Measurements from ENCODE around the gene SAMD11. TPM values are rescaled to one million over a fixed set of nuclear protein-coding genes. Genes with fewer than 3 reads are reported as not detected.

SAMD11 gene
- total RNA-seq, 2 donors from 2014 or later = 2.1 to 2.3 TPM

DNA sequence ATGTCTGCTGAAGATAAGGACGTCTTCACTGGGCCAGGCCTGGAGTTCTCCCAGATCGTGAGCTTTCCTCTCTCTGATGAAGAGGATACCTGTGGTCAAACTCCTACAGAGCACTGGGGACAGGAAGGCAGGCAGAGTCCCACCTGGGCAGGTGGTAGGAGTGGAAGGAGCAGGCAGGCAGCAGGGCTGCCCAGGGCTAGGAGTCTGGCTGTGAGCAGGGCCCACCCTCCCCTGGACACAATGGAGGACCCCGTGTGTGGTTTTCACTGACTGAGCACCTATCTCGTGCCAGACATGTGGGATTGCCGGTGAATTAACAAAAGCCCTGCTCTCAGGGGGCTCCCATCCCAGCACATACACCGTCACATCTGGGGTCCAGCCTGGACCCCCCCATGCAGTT lies 4.9 kb upstream of the SAMD11 start:
- WGBS, 2 donors = 45 to 68% methylated on average over 2 to 6 of the region's 6 CpGs
- H3K36me3 ChIP-seq (replicated peaks in 1 of 2; ENCODE audit: insufficient read depth in 1 of 2, low read depth in 2 of 2) = no peaks in the 10 kb centered on the region
- no peak for DNase-seq
- no peak for TF ChIP-seq POLR2A (IDR thresholded peaks at IDR 0.05)
- TF ChIP-seq, protein P1, sequence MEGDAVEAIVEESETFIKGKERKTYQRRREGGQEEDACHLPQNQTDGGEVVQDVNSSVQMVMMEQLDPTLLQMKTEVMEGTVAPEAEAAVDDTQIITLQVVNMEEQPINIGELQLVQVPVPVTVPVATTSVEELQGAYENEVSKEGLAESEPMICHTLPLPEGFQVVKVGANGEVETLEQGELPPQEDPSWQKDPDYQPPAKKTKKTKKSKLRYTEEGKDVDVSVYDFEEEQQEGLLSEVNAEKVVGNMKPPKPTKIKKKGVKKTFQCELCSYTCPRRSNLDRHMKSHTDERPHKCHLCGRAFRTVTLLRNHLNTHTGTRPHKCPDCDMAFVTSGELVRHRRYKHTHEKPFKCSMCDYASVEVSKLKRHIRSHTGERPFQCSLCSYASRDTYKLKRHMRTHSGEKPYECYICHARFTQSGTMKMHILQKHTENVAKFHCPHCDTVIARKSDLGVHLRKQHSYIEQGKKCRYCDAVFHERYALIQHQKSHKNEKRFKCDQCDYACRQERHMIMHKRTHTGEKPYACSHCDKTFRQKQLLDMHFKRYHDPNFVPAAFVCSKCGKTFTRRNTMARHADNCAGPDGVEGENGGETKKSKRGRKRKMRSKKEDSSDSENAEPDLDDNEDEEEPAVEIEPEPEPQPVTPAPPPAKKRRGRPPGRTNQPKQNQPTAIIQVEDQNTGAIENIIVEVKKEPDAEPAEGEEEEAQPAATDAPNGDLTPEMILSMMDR (IDR thresholded peaks at IDR 0.05) = no peak
- H3K27me3 ChIP-seq = no peaks in the 10 kb centered on the region
- H3K4me1 ChIP-seq = peaks cover 45% of the 10 kb centered on the region
- no peak overlapping the region for H3K27ac ChIP-seq
- no peak overlapping the region for H3K4me3 ChIP-seq
- no peaks in the 10 kb centered on the region for H3K9me3 ChIP-seq
- no peak for ATAC-seq
- intact Hi-C loops (cut with DNase I) = no loop called here

DNA sequence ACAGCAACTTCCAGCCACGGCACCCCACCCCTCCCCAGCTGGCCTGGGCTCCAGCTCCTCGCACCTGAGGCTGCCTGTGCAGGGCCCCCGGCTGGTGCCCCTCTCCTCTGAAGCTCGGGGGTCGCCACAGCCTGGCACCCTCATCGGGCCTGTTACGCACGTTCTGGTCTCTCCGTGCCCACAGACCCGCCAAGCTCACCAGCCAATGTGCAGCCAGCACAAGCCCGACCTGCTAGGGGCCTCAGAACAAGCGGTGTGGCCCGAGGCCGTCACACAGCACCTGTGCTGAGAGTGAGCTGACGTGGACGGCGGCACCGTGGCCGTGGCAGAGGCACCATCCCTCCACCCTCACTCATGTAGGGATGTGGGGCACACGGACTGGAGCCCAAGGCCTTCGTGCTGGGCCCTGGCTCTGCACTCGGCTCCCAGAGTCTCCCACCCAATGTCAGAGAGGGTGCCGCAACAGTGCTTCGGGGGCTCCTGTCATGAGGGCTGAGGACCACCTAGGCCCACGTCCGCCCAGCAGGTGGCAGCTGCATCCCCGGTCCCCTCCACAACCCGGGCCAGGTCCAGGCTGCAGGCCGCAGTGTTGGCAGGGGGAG lies 4.4 kb upstream of the SAMD11 start:
- 58 to 68% methylated on average over 23 to 29 of the region's 29 CpGs for WGBS, 2 donors
- Histone ChIP-seq H3K9me3 (no peaks in the 10 kb centered on the region), H3K27ac (no peak overlapping the region), H3K4me1 (peaks cover 50% of the 10 kb centered on the region), H3K36me3 (replicated peaks in 1 of 2; ENCODE audit: insufficient read depth in 1 of 2, low read depth in 2 of 2) (no peaks in the 10 kb centered on the region), H3K27me3 (peaks cover 0 to 2% of the 10 kb centered on the region in 2 donors), H3K4me3 (no peak overlapping the region)
- no peak for TF ChIP-seq POLR2A (IDR thresholded peaks at IDR 0.05)
- TF ChIP-seq, protein P1 (IDR thresholded peaks at IDR 0.05) = no peak
- DNase-seq (peak in 1 of 4 donors; percentile 8), ATAC-seq (no peak)
- intact Hi-C loops (cut with DNase I) = no loop called here

DNA sequence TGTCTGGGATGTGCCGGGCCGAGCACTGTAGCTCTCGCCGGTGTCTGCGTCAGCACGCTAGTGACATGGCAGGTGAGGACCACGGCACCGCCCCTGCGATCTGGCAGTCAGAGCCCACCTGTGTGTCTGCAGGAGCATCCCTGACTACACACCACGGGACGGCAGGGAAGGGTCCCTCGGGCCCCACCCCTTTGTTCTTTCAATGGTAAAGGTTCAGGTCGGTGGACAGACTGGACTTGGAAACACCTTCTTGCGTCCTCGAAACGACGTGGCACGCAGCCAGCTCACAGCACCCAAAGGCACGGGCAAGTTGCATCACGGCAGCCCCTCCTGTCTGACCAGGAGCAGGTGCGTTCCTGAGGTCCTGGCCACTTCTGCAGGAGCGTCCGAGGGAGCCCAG lies 3.7 kb upstream of the SAMD11 start:
- no peak overlapping the region for H3K27ac ChIP-seq
- peaks cover 56% of the 10 kb centered on the region for H3K4me1 ChIP-seq
- H3K27me3 ChIP-seq = peaks cover 0 to 7% of the 10 kb centered on the region in 2 donors
- H3K4me3 ChIP-seq = no peak overlapping the region
- WGBS, 2 donors = 28 to 60% methylated on average over 2 to 22 of the region's 23 CpGs
- DNase-seq (peak in 2 of 4 donors; percentile 49 to 51), ATAC-seq (no peak)
- intact Hi-C loops (cut with DNase I) = no loop called here
- H3K36me3 ChIP-seq (replicated peaks in 1 of 2; ENCODE audit: insufficient read depth in 1 of 2, low read depth in 2 of 2) = no peaks in the 10 kb centered on the region
- no peak for TF ChIP-seq POLR2A (IDR thresholded peaks at IDR 0.05)
- TF ChIP-seq, protein P1 (IDR thresholded peaks at IDR 0.05) = no peak
- H3K9me3 ChIP-seq = no peaks in the 10 kb centered on the region

DNA sequence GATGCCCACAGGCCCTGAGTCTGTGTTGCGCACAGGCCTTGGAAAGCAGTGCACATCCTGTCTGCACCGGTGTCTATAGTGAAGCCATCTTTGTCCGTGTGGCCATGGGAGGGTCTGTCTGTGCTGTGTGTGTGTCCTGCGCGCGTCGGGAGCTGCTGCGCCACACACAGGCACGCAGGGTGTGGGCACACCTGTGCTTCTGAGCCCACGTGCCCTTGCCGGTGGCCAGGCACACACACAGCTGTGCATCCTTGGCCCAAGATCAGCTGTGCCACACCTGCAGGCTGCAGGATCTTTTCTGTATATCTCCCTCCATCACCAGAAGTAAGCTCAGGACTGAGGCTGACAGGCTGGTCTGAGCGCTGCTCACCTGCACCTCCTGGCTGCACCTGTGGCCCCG lies 3.2 kb upstream of the SAMD11 start:
- no peaks in the 10 kb centered on the region for H3K36me3 ChIP-seq (replicated peaks in 1 of 2; ENCODE audit: insufficient read depth in 1 of 2, low read depth in 2 of 2)
- DNase-seq (no peak), ATAC-seq (no peak)
- intact Hi-C loops (cut with DNase I) = no loop called here
- no peak overlapping the region for H3K27ac ChIP-seq
- no peaks in the 10 kb centered on the region for H3K9me3 ChIP-seq
- peaks cover 0 to 9% of the 10 kb centered on the region in 2 donors for H3K27me3 ChIP-seq
- WGBS, 2 donors = 1 to 9% methylated on average over 9 to 13 of the region's 13 CpGs
- peaks cover 60% of the 10 kb centered on the region for H3K4me1 ChIP-seq
- H3K4me3 ChIP-seq = no peak overlapping the region
- TF ChIP-seq, protein P1 (IDR thresholded peaks at IDR 0.05) = no peak
- TF ChIP-seq POLR2A (IDR thresholded peaks at IDR 0.05) = no peak
